GM12878 (cell line): ENCODE measurements around the gene ANKRD26. TPM values are rescaled to one million over a fixed set of nuclear protein-coding genes. Genes with fewer than 3 reads are reported as not detected.

Source experiments
- BHLHE40 ChIP-seq, 2 experiments: fragments of 450-650 bp in 1 of 2; IDR thresholded peaks; 2 replicates each; pipeline ENCODE4 v1.6.1; 2011 to 2017; ENCODE audit warnings: low read depth in 2 of 2, borderline replicate concordance in 1 of 2, improper control_type of control experiment in 1 of 2, low read length in 1 of 2, mild to moderate bottlenecking in 1 of 2
- EGR1 ChIP-seq, 2 experiments: IDR thresholded peaks; 1 replicate in 1 of 2; 2 replicates in 1 of 2; pipeline ENCODE4 v1.6.1; 2011 to 2012; ENCODE audit warnings: low read depth in 2 of 2, low read length in 2 of 2, borderline replicate concordance in 1 of 2, mild to moderate bottlenecking in 1 of 2, moderate library complexity in 1 of 2
- FOS ChIP-seq: IDR thresholded peaks from 3 replicates; pipeline ENCODE4 v1.6.1; 2011; ENCODE audit warnings: borderline replicate concordance; ENCODE audit not compliant: insufficient read length; ENCODE audit errors: extremely low read depth
- HDAC2 ChIP-seq: fragments of 200-600 bp; sonication (generic); IDR thresholded peaks from 2 replicates; pipeline ENCODE4 v1.6.1; 2017
- HDGF ChIP-seq: fragments of 450-650 bp; IDR thresholded peaks from 2 replicates; pipeline ENCODE4 v1.6.1; 2016; ENCODE audit warnings: antibody characterized with exemption
- IKZF1 ChIP-seq: fragments of 450-650 bp; conservative IDR thresholded peaks from 2 replicates; pipeline ENCODE4 v1.6.1; 2017; ENCODE audit warnings: antibody characterized with exemption, mild to moderate bottlenecking
- LARP7 ChIP-seq: fragments of 450-650 bp; IDR thresholded peaks from 2 replicates; pipeline ENCODE4 v1.6.1; 2017; ENCODE audit warnings: mild to moderate bottlenecking
- MTA2 ChIP-seq: fragments of 450-650 bp; IDR thresholded peaks from 2 replicates; pipeline ENCODE4 v1.6.1; 2016; ENCODE audit warnings: low read depth, mild to moderate bottlenecking, moderate library complexity
- PAX8 ChIP-seq: fragments of 450-650 bp; IDR thresholded peaks from 2 replicates; pipeline ENCODE4 v1.6.1; 2017; ENCODE audit warnings: mild to moderate bottlenecking, moderate library complexity
- RB1 ChIP-seq: fragments of 450-650 bp; formaldehyde crosslinking; IDR thresholded peaks from 2 replicates; pipeline ENCODE4 v1.6.1; 2017; ENCODE audit warnings: mild to moderate bottlenecking, borderline replicate concordance
- RFX5 ChIP-seq: IDR thresholded peaks from 2 replicates; pipeline ENCODE4 v1.6.1; 2011; ENCODE audit warnings: low read depth, low read length, improper control_type of control experiment
- SMAD5 ChIP-seq: IDR thresholded peaks from 2 replicates; pipeline ENCODE4 v1.6.1; 2016; ENCODE audit warnings: antibody characterized with exemption, low read depth
- SMARCA5 ChIP-seq: fragments of 450-650 bp; IDR thresholded peaks from 2 replicates; pipeline ENCODE4 v1.6.1; 2017; ENCODE audit warnings: mild to moderate bottlenecking
- SMC3 ChIP-seq: IDR thresholded peaks from 2 replicates; pipeline ENCODE4 v1.6.1; 2011; ENCODE audit warnings: low read length, improper control_type of control experiment, borderline replicate concordance
- TCF12 ChIP-seq: IDR thresholded peaks from 2 replicates; pipeline ENCODE4 v1.6.1; 2011; ENCODE audit warnings: low read depth, mild to moderate bottlenecking, low read length
- ZNF207 ChIP-seq: fragments of 450-650 bp; IDR thresholded peaks from 2 replicates; pipeline ENCODE4 v1.6.1; 2014; ENCODE audit warnings: antibody characterized with exemption, mild to moderate bottlenecking, borderline replicate concordance
- ZNF274 ChIP-seq: IDR thresholded peaks from one replicate; pipeline ENCODE4 v1.8.0; 2011; ENCODE audit not compliant: insufficient read length, insufficient read depth
- polyA plus RNA-seq, 11 experiments: library from polyadenylated mRNA; depleted of rRNA in 4 of 11; unstranded in 6 of 11; stranded (reverse) in 5 of 11; fragments of >200 nt; fragmentation: Nextera tagmentation in 4 of 11; fragmentation: Illumina TruSeq in 1 of 11; extraction: Ambion mirVana in 4 of 11; extraction: Trizol in 1 of 11; gene quantifications; 1 replicate in 1 of 11; 2 replicates in 10 of 11; pipeline versions ENCODE4 v1.2.1 to v1.2.3, GENCODE V29; 2011 to 2016; ENCODE audit warnings: inconsistent platforms in 2 of 11, missing spikeins in 2 of 11, low read depth in 1 of 11
- total RNA-seq, 4 experiments: library from RNA; depleted of rRNA in 3 of 4; stranded (reverse); fragments of >200 nt in 3 of 4; fragmentation: Illumina TruSeq in 1 of 4; extraction: Trizol in 1 of 4; gene quantifications; 2 replicates each; pipeline versions ENCODE4 v1.2.1 to v1.2.3, GENCODE V29; 2013 to 2021
- TF ChIP-seq, protein P1 (sequence below): fragments of 450-650 bp; IDR thresholded peaks from 2 replicates; pipeline ENCODE4 v1.6.1; 2016; ENCODE audit warnings: mild to moderate bottlenecking, moderate library complexity, borderline replicate concordance
- TF ChIP-seq, protein P2 (sequence below): fragments of 450-650 bp; IDR thresholded peaks from 2 replicates; pipeline ENCODE4 v1.6.1; 2016; ENCODE audit warnings: mild to moderate bottlenecking
- TF ChIP-seq, protein P3 (sequence below): fragments of 450-650 bp; IDR thresholded peaks from 2 replicates; pipeline ENCODE4 v1.6.1; 2017; ENCODE audit warnings: borderline replicate concordance
- TF ChIP-seq, protein P4 (sequence below): fragments of 450-650 bp; conservative IDR thresholded peaks from 2 replicates; pipeline ENCODE4 v1.6.1; 2017; ENCODE audit warnings: mild to moderate bottlenecking, moderate library complexity

The ANKRD26 gene
- total and polyA plus RNA-seq, 10 of the 15 experiments (the other 5 are each of a cell fraction or from before 2014, with no cell fraction given) = 2.3 to 12.0 (median 5.1) TPM

DNA sequence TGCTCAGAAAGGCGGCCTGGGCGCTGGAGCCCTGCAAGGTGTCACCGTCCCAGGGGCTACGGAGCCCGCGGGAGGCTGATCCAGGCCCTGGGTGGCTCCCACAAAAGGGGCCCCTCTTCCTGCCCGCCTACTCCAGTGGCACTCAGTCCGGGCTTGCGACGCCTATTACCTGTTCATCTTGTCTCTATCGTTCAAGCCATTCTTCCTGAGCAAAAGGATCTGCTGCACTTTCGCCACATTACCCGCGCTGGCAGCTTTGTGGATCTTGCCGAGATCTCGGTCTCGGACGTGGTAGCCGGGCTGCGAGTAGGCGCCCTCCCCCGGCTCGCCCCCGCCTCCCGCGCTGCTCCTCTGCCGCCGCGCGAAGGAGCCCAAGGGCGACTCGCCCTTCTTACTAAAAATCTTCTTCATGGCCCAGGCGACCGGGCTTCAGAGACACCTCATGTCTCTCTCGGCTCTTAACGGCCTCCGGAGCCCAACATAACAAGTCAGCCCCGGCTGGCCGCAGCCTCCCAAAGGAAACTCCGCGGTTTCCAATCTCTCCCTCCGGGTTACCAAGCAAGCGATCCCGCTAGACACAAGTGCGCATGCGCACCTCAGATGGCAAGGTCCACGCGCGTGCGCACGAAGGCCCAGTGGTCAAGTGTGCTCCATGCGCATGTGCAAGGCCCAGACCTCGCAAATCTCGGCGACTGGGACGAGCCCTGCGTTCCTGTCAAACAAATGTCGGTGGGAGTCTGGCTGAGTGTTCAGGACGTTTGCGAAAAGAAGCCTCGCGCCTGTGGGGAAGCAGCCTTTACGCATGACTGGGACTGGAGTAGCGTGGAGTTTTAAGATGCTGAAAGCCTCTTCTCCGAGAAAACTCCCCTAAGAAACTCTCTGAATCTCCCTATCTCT is at the start of gene ANKRD26 (continued):
- TF ChIP-seq, protein P1, sequence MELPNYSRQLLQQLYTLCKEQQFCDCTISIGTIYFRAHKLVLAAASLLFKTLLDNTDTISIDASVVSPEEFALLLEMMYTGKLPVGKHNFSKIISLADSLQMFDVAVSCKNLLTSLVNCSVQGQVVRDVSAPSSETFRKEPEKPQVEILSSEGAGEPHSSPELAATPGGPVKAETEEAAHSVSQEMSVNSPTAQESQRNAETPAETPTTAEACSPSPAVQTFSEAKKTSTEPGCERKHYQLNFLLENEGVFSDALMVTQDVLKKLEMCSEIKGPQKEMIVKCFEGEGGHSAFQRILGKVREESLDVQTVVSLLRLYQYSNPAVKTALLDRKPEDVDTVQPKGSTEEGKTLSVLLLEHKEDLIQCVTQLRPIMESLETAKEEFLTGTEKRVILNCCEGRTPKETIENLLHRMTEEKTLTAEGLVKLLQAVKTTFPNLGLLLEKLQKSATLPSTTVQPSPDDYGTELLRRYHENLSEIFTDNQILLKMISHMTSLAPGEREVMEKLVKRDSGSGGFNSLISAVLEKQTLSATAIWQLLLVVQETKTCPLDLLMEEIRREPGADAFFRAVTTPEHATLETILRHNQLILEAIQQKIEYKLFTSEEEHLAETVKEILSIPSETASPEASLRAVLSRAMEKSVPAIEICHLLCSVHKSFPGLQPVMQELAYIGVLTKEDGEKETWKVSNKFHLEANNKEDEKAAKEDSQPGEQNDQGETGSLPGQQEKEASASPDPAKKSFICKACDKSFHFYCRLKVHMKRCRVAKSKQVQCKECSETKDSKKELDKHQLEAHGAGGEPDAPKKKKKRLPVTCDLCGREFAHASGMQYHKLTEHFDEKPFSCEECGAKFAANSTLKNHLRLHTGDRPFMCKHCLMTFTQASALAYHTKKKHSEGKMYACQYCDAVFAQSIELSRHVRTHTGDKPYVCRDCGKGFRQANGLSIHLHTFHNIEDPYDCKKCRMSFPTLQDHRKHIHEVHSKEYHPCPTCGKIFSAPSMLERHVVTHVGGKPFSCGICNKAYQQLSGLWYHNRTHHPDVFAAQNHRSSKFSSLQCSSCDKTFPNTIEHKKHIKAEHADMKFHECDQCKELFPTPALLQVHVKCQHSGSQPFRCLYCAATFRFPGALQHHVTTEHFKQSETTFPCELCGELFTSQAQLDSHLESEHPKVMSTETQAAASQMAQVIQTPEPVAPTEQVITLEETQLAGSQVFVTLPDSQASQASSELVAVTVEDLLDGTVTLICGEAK = no peak
- TF ChIP-seq TCF12 (0 out of 2 replicates have a peak, but pooled peaks have one; percentile 13), LARP7 (0 out of 2 replicates have a peak, but pooled peaks have one; percentile 9), SMARCA5 (no peak), ZNF274 (no peak), SMAD5 (peak; percentile 70; the same call in 1 of the 2 replicates), EGR1 (IDR thresholded peaks at IDR 0.05; ENCODE audit: borderline replicate concordance in 1 of 2, low read depth in 2 of 2, low read length in 2 of 2) (peak in 1 of 2 experiments; percentile 98; a peak in 2 of 3 replicates), SMC3 (0 out of 2 replicates have a peak, but pooled peaks have one; percentile 8), BHLHE40 (IDR thresholded peaks at IDR 0.05; ENCODE audit: borderline replicate concordance in 1 of 2, low read depth in 2 of 2, low read length in 1 of 2) (peak in 1 of 2 experiments; percentile 30; a peak in 1 of 4 replicates), IKZF1 (peak; percentile 100), RFX5 (no peak), ZNF207 (no peak), RB1 (no peak; the same call in 1 of the 2 replicates), MTA2 (no peak), HDAC2 (no peak), HDGF (no peak), PAX8 (no peak), FOS (no peak)
- TF ChIP-seq, protein P2, sequence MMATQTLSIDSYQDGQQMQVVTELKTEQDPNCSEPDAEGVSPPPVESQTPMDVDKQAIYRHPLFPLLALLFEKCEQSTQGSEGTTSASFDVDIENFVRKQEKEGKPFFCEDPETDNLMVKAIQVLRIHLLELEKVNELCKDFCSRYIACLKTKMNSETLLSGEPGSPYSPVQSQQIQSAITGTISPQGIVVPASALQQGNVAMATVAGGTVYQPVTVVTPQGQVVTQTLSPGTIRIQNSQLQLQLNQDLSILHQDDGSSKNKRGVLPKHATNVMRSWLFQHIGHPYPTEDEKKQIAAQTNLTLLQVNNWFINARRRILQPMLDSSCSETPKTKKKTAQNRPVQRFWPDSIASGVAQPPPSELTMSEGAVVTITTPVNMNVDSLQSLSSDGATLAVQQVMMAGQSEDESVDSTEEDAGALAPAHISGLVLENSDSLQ = 0 out of 2 replicates have a peak, but pooled peaks have one; percentile 30
- TF ChIP-seq, protein P3, sequence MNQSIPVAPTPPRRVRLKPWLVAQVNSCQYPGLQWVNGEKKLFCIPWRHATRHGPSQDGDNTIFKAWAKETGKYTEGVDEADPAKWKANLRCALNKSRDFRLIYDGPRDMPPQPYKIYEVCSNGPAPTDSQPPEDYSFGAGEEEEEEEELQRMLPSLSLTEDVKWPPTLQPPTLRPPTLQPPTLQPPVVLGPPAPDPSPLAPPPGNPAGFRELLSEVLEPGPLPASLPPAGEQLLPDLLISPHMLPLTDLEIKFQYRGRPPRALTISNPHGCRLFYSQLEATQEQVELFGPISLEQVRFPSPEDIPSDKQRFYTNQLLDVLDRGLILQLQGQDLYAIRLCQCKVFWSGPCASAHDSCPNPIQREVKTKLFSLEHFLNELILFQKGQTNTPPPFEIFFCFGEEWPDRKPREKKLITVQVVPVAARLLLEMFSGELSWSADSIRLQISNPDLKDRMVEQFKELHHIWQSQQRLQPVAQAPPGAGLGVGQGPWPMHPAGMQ = no peak
- TF ChIP-seq, protein P4, sequence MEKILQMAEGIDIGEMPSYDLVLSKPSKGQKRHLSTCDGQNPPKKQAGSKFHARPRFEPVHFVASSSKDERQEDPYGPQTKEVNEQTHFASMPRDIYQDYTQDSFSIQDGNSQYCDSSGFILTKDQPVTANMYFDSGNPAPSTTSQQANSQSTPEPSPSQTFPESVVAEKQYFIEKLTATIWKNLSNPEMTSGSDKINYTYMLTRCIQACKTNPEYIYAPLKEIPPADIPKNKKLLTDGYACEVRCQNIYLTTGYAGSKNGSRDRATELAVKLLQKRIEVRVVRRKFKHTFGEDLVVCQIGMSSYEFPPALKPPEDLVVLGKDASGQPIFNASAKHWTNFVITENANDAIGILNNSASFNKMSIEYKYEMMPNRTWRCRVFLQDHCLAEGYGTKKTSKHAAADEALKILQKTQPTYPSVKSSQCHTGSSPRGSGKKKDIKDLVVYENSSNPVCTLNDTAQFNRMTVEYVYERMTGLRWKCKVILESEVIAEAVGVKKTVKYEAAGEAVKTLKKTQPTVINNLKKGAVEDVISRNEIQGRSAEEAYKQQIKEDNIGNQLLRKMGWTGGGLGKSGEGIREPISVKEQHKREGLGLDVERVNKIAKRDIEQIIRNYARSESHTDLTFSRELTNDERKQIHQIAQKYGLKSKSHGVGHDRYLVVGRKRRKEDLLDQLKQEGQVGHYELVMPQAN = peak; percentile 61; the same call in 1 of the 2 replicates
